ENCODE results near the gene FADS6. TPM values are rescaled to one million over a fixed set of nuclear protein-coding genes. Genes with fewer than 3 reads are reported as not detected.
"Not testable (repeated sequence)": the region's sequence is repeated elsewhere in the genome, so short reads cannot be mapped to it uniquely, and the experiment has no call there.

The FADS6 gene
- total and polyA plus RNA-seq, 4 experiments from 2014 or later: not detected

DNA sequence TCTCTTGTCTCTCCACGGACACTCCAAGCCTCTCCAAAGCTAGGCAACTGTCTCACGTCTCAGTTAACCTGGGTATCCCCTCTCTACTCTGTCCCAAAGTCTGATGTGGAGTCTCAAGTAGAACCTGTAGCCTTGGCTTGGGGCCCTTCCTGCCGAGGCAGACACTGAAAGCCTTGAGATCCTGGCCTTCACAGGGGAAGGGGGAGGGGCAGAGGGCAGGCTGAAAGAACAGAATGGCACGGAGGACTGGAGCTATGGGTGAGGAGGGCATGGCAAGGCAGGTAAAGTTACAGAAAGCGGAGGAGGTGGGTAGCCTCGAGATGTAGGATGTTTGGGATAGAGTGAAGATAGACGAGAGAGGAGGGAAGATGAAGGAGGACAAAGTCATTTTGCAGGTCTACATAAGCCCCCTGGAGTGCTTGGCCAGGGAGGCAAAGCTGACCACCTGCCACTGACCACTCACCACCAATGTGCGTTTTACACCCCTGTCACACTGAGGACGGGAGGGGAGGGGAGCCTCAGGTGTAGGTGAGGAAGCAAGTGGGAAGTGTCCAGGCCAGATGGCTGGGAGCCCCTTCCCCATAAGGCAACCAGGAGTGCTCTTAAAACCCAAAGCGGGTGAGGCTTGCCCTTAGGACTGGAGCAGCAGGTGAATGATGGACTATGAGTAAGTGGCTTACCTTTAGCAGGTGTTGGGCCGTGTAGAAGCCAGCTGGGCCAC lies 21.9 kb downstream of the FADS6 start:
- Mint-ChIP-seq H3K4me3 (peak overlapping the region; percentile 12 to 92 (median 67)), H3K36me3 (no peaks in the 10 kb centered on the region), H3K27ac (peak overlapping the region in 2 of 7 donors; percentile 60 to 92), H3K9me3 (peaks cover 0 to 2% (median 0%) of the 10 kb centered on the region in 8 donors), H3K27me3 (no peaks in the 10 kb centered on the region), H3K4me1 (peaks cover 10 to 27% (median 17%) of the 10 kb centered on the region in 4 donors)
- Histone ChIP-seq H3K27me3 (ENCODE audit: insufficient read depth, low read length) (no peaks in the 10 kb centered on the region), H3K4me3 (ENCODE audit: low read length in 2 of 2) (no peak overlapping the region), H3K4me1 (ENCODE audit: insufficient read depth, low read length) (peaks cover 22% of the 10 kb centered on the region), H3K27ac (ENCODE audit: low read depth, low read length) (no peak overlapping the region), H3K9me3 (ENCODE audit: control insufficient read depth in 1 of 2, low read length in 2 of 2) (no peaks in the 10 kb centered on the region), H3K36me3 (ENCODE audit: insufficient read depth, low read length) (no peaks in the 10 kb centered on the region)
- DNase-seq: no peak
- ChIA-PET CTCF (ENCODE audit: partially characterized antibody) (interaction anchor here (0.5 to 2.0 kb wide), 5 partner anchors 10 to 404 kb away, joined by 3 to 7 read pairs (median 4); no protein-coding TSS in a partner anchor), POLR2A (ENCODE audit: partially characterized antibody) (interaction anchor here (1.5 to 2.4 kb wide), 4 partner anchors 24 to 418 kb away, joined by 4 to 12 read pairs (median 8); partner anchors contain the start of gene SLC25A19)
- intact Hi-C loops (cut with micrococcal nuclease): loop anchor here (5.0 kb wide), 1 partner anchor 161 kb away; no protein-coding TSS in a partner anchor

DNA sequence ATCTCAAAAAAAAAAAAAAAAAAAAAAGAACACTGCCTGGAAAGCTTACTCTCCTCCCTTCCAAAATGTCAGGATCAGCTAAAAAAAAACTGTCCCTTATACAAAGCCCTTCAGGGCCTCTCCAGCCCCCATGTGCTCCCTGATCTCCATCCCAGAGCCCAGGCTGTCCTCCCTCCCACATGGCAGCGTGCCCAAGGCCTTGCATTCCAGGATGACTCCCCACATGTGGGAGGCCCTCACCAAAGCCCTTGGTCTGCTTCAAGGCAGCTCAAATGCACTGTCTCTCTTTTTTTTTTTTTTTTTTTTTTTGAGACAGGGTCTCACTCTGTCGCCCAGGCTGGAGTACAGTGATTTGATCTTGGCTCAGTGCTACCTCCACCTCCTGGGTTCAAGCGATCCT lies 22.9 kb downstream of the FADS6 start:
- Histone ChIP-seq H3K4me1 (ENCODE audit: insufficient read depth, low read length) (peaks cover 22% of the 10 kb centered on the region), H3K9me3 (ENCODE audit: control insufficient read depth in 1 of 2, low read length in 2 of 2) (no peaks in the 10 kb centered on the region), H3K4me3 (ENCODE audit: low read length in 2 of 2) (no peak overlapping the region), H3K27ac (ENCODE audit: low read depth, low read length) (no peak overlapping the region), H3K27me3 (ENCODE audit: insufficient read depth, low read length) (no peaks in the 10 kb centered on the region), H3K36me3 (ENCODE audit: insufficient read depth, low read length) (no peaks in the 10 kb centered on the region)
- POLR2A ChIA-PET (ENCODE audit: partially characterized antibody): interaction anchor here (2.4 kb wide), 1 partner anchor 129 kb away, joined by 11 read pairs; no protein-coding TSS in a partner anchor
- H3K27me3 Mint-ChIP-seq: no peaks in the 10 kb centered on the region
- H3K4me1 Mint-ChIP-seq: peaks cover 10 to 27% (median 17%) of the 10 kb centered on the region in 4 donors
- no peak for DNase-seq
- CTCF ChIA-PET (ENCODE audit: partially characterized antibody): interaction anchor here (0.7 to 3.1 kb wide), 5 partner anchors 9 to 213 kb away, joined by 3 to 12 read pairs (median 6); partner anchors contain the start of gene GRIN2C
- intact Hi-C loops (cut with micrococcal nuclease): loop anchor here (5.0 kb wide), 1 partner anchor 162 kb away; no protein-coding TSS in a partner anchor
- H3K36me3 Mint-ChIP-seq: no peaks in the 10 kb centered on the region
- no peak overlapping the region for H3K27ac Mint-ChIP-seq
- H3K4me3 Mint-ChIP-seq: no peak overlapping the region
- peaks cover 0 to 2% (median 0%) of the 10 kb centered on the region in 8 donors for H3K9me3 Mint-ChIP-seq

DNA sequence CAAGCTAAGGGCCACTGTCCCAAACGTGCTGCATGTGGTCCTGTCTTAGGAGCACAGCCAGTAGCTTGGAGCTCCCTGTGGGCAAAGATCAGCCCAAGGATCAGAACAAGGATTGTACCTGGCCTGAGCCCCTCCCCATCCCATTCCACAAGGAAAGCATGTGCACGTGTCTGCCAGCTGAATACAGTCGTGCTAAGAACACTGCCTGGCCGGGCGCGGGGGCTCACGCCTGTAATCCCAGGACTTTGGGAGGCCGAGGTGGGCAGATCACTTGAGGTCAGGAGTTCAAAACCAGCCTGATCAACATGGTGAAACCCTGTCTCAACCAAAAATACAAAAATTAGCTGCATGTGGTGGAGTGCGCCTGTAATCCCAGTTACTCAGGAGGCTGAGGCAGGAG lies 23.4 kb downstream of the FADS6 start:
- H3K4me3 Mint-ChIP-seq, H3K9me3 Mint-ChIP-seq: not testable (repeated sequence)
- CTCF ChIA-PET (ENCODE audit: partially characterized antibody): interaction anchor here (0.7 to 3.1 kb wide), 4 partner anchors 10 to 212 kb away, joined by 3 to 12 read pairs (median 8); partner anchors contain the start of gene GRIN2C

DNA sequence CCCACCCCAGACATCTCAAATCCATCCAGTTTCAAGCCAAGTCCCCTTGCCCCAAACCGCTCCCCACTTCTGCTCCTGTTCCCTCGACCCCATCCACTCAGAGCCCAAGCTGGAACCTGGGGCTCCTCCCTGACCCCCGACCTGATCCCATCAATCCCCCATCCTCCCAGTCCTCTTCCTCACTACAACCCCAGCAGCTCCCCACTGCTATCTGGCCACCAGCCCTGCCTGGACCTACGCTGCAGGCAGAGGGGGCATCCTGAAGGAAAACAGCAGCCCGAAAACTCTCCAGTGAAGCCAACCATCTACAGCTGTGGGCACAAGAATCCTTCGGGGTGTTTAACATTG lies 24.6 kb downstream of the FADS6 start:
- peaks cover 0 to 2% of the 10 kb centered on the region in 2 donors for H3K27me3 Mint-ChIP-seq
- ChIA-PET CTCF (ENCODE audit: partially characterized antibody) (interaction anchor here (1.0 to 3.1 kb wide), 3 partner anchors 9 to 212 kb away, joined by 3 to 12 read pairs (median 9); partner anchors contain the start of gene GRIN2C), POLR2A (ENCODE audit: partially characterized antibody) (no interaction called here)
- Histone ChIP-seq H3K27ac (ENCODE audit: low read depth, low read length) (no peak overlapping the region), H3K4me1 (ENCODE audit: insufficient read depth, low read length) (peaks cover 23% of the 10 kb centered on the region), H3K9me3 (ENCODE audit: control insufficient read depth in 1 of 2, low read length in 2 of 2) (no peaks in the 10 kb centered on the region), H3K4me3 (ENCODE audit: low read length in 2 of 2) (no peak overlapping the region), H3K36me3 (ENCODE audit: insufficient read depth, low read length) (no peaks in the 10 kb centered on the region), H3K27me3 (ENCODE audit: insufficient read depth, low read length) (no peaks in the 10 kb centered on the region)
- H3K4me3 Mint-ChIP-seq: no peak overlapping the region
- intact Hi-C loops (cut with micrococcal nuclease): no loop called here
- H3K36me3 Mint-ChIP-seq: peaks cover 0 to 3% of the 10 kb centered on the region in 2 donors
- peaks cover 13 to 33% (median 19%) of the 10 kb centered on the region in 4 donors for H3K4me1 Mint-ChIP-seq
- DNase-seq: no peak
- H3K27ac Mint-ChIP-seq: no peak overlapping the region
- H3K9me3 Mint-ChIP-seq: peaks cover 0 to 2% (median 0%) of the 10 kb centered on the region in 8 donors

More for the DNA sequence above, 23.4 kb downstream of the FADS6 start:
- H3K36me3 Mint-ChIP-seq; H3K27ac Mint-ChIP-seq; H3K27me3 Mint-ChIP-seq; H3K36me3 ChIP-seq (ENCODE audit: insufficient read depth, low read length); POLR2A ChIA-PET (ENCODE audit: partially characterized antibody); H3K27ac ChIP-seq (ENCODE audit: low read depth, low read length); H3K4me3 ChIP-seq (ENCODE audit: low read length in 2 of 2); H3K9me3 ChIP-seq (ENCODE audit: control insufficient read depth in 1 of 2, low read length in 2 of 2); DNase-seq; H3K27me3 ChIP-seq (ENCODE audit: insufficient read depth, low read length): not testable (repeated sequence)
- intact Hi-C loops (cut with micrococcal nuclease): loop anchor here (5.0 kb wide), 1 partner anchor 162 kb away; no protein-coding TSS in a partner anchor
- peaks cover 12 to 31% (median 18%) of the 10 kb centered on the region in 4 donors for H3K4me1 Mint-ChIP-seq
- peaks cover 22% of the 10 kb centered on the region for H3K4me1 ChIP-seq (ENCODE audit: insufficient read depth, low read length)

DNA sequence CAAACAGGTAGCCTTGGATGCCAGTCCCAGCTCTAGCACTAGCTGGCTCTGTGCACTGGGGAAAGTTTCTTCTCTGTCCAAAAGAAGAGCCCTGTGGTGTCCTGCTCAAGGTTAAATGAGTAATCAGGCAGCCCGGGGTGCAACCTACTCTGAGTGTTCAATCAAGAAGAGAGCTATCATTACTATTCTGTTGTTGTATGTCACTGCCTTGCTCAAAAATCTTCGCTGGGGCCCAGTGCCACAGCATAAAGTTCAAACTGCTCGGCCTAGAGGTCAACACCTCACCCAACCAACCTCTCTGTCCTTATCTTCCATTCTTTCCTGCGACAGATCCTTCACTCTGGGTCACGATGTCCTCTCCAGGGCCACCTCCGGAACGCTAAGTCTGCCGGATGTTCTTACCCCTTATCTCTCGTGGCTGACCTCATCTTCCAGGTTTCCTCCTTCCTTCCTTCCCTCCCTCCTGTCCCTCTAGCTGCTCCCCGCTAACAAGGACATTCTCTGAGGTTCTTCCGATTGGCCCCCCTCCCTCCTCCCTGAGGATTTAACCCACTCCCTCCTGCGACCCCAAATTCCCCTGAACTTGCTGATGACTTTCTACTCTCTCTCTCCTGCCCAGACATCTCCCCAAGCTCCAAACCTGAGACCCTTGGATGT lies 25.1 kb downstream of the FADS6 start:
- peaks cover 0 to 3% of the 10 kb centered on the region in 2 donors for H3K36me3 Mint-ChIP-seq
- H3K9me3 Mint-ChIP-seq: peaks cover 0 to 2% (median 0%) of the 10 kb centered on the region in 8 donors
- peaks cover 12 to 29% (median 17%) of the 10 kb centered on the region in 4 donors for H3K4me1 Mint-ChIP-seq
- Histone ChIP-seq H3K9me3 (ENCODE audit: control insufficient read depth in 1 of 2, low read length in 2 of 2) (no peaks in the 10 kb centered on the region), H3K4me3 (ENCODE audit: low read length in 2 of 2) (no peak overlapping the region), H3K36me3 (ENCODE audit: insufficient read depth, low read length) (no peaks in the 10 kb centered on the region), H3K27ac (ENCODE audit: low read depth, low read length) (no peak overlapping the region), H3K27me3 (ENCODE audit: insufficient read depth, low read length) (no peaks in the 10 kb centered on the region), H3K4me1 (ENCODE audit: insufficient read depth, low read length) (peaks cover 19% of the 10 kb centered on the region)
- H3K27me3 Mint-ChIP-seq: peaks cover 0 to 2% of the 10 kb centered on the region in 2 donors
- intact Hi-C loops (cut with micrococcal nuclease): no loop called here
- no peak overlapping the region for H3K4me3 Mint-ChIP-seq
- no peak overlapping the region for H3K27ac Mint-ChIP-seq
- CTCF ChIA-PET (ENCODE audit: partially characterized antibody): interaction anchor here (0.7 to 3.1 kb wide), 4 partner anchors 8 to 211 kb away, joined by 3 to 12 read pairs (median 6); partner anchors contain the start of gene GRIN2C
- POLR2A ChIA-PET (ENCODE audit: partially characterized antibody): no interaction called here
- DNase-seq: no peak

DNA sequence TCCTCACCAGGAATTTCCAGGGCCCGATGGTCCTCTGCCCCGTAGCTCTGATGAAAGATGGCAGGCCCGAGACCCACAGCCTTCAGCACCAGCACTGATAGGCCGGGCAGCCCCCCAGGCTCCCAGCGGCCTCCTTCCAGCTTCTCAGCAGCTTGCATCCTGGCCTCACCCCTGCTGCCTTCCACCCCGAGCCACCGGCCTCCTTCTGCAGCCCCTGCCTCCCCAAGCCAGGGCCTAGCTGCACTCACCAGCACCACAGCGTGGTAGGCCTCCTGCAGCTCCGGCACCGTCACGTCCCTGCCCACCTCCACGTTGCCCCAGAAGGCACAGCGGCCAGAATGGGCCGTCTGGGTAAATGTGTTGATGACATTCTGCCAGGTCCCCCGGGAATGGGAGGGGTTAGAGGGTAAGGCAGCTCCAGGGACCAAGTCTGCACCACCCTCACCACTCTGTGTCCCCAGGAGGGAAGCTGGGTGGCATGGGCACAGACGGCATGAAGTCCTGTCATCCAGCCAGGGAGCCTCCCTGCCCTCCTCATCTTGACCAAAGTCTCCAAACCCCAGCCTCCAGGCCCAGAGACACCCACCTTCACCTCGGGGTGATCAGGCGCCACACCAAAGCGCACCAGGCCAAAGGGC lies 27.1 kb downstream of the FADS6 start:
- Histone ChIP-seq H3K9me3 (ENCODE audit: control insufficient read depth in 1 of 2, low read length in 2 of 2) (no peaks in the 10 kb centered on the region), H3K36me3 (ENCODE audit: insufficient read depth, low read length) (no peaks in the 10 kb centered on the region), H3K27ac (ENCODE audit: low read depth, low read length) (no peak overlapping the region), H3K27me3 (ENCODE audit: insufficient read depth, low read length) (no peaks in the 10 kb centered on the region), H3K4me3 (ENCODE audit: low read length in 2 of 2) (no peak overlapping the region), H3K4me1 (ENCODE audit: insufficient read depth, low read length) (peaks cover 13% of the 10 kb centered on the region)
- Mint-ChIP-seq H3K27me3 (peaks cover 0 to 4% of the 10 kb centered on the region in 2 donors), H3K9me3 (no peaks in the 10 kb centered on the region), H3K27ac (no peak overlapping the region), H3K4me1 (peaks cover 10 to 17% (median 12%) of the 10 kb centered on the region in 4 donors), H3K4me3 (no peak overlapping the region), H3K36me3 (peaks cover 0 to 3% of the 10 kb centered on the region in 2 donors)
- ChIA-PET CTCF (ENCODE audit: partially characterized antibody) (interaction anchor here (0.6 to 7.4 kb wide), 9 partner anchors 9 to 508 kb away, joined by 3 to 127 read pairs (median 10); no protein-coding TSS in a partner anchor), POLR2A (ENCODE audit: partially characterized antibody) (interaction anchor here (0.8 to 2.5 kb wide), 2 partner anchors 119 to 121 kb away, joined by 3 to 10 read pairs; no protein-coding TSS in a partner anchor)
- DNase-seq: no peak
- intact Hi-C loops (cut with micrococcal nuclease): no loop called here

Measured in CD4-positive, alpha-beta memory T cell (primary cell).